Stimulated activated CD8-positive, alpha-beta memory T cell treated with anti-CD3 and anti-CD28 coated beads, Interleukin-4, amount 100 ng/mL, for 24 hours (primary cell): Measurements from ENCODE around the gene IPCEF1.
"Not testable (repeated sequence)": the region's sequence is repeated elsewhere in the genome, so short reads cannot be mapped to it uniquely, and the experiment has no call there.

Experiments
- DNase-seq: peaks from one replicate; pipeline ENCODE4 v3.0.0-alpha.2; 2020; ENCODE audit warnings: low read depth

Gene IPCEF1

DNA sequence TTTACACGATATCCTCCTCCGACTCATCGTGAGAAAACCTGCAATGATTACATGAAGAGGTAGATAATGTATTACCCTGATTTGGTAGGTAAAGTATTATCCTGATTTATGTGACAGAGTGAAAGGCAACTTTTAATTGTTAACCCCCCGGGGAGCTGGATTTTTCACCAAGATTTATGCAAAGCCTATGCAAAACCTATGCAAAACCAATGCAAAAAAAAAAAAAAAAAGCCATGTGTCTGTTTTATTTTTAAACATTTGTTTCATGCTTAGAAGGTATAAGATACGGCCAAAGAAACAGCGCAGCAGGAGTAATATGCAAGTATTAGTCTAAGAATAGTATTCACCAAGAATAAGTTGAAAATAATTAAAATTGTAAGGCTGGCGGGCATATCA, 109.9 kb downstream of the IPCEF1 start:
- DNase-seq: no peak

DNA sequence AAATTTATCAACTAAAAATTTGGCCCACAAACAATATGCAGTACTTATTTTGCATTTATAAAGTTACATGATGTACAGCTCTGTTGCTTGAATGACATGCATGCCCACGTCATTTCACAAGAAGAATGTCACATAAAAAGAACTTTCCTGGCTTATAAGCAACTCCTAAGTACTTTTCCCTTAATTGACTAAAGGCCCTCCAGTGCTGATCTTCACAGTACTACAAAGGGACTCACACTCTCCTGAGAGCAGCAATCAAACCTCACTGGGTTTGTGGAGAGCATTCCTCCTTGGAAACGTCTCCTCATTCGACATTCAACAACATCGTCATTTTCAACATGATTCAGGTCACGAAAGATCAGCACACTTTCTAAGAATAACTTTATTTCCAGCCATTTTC, 111.1 kb downstream of the IPCEF1 start:
- DNase-seq: no peak

DNA sequence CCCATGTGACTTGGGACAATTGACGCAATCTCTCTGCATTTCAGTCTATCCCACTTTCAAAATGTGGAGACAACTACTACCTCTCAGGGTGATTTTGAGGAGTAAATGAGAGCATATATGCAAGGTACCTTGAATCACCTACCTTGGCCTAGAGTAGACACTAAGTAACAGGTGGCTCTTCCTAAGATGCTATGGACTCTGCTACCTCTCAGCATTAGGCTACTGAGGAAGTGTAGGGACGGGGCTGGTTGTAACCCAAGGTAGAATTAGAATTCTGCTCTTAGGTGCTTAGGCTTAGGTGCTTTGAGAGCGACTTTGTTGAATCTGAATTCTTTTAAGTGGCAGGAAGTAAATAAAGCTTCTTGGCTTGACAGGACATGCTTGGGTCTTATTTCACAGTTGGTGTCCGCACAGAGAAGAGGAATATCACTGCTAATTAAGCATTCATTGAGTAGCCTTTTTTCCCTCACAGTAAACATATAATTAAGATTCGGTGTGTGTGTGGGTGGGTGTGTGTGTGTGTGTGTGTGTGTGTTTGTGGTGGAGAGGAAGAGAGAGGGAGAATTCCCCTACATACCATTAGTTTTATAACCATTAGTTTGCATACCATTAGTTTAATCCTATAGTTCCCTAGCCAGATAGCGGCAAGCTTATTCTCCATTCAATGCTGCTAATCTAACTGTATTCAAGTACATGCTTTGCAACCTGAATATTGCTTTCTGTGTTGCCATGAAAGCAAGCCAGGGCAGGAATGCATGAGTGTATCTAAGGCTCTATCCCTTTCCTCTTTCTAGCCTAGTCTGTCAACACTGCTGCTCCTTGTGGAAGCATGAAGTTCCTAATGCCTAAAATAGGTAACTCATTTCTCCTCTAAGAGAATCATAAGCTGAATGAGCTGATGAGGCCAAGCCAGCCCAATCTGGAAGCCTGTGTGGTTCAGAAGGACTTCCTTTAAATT, 112.5 kb downstream of the IPCEF1 start:
- DNase-seq: no peak

DNA sequence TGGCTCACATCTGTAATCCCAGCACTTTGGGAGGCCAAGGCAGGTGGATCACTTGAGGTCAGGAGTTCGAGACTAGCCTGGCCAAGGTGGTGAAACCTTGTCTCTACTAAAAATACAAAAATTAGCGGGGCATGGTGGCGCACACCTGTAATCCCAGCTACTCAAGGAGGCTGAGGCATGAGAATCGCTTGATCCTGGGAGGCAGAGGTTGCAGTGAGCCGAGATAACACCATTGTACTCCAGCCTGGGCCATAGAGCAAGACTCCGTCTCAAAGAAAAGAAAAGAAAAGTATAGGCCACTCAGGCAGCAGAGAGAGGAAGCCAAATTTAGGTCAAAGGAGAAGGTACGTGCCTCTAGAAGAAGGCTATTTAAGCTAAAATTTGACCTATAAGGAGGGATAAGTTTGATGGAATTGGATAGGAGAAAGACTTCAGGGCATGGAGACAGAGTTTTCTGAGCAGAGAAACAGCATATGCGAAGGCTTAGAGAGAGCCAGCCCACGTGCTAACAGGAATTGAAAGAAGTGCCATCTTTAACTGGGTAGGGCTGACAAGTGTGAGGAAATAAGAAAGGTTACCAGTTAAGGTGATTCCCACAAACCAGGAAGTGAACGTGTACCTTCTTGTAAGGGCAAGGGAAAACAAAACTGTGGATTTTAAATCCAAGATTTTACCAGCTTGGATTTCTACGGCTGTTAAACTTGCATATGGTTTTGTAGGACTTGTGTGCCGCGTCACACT, 113.8 kb downstream of the IPCEF1 start:
- DNase-seq: no peak

DNA sequence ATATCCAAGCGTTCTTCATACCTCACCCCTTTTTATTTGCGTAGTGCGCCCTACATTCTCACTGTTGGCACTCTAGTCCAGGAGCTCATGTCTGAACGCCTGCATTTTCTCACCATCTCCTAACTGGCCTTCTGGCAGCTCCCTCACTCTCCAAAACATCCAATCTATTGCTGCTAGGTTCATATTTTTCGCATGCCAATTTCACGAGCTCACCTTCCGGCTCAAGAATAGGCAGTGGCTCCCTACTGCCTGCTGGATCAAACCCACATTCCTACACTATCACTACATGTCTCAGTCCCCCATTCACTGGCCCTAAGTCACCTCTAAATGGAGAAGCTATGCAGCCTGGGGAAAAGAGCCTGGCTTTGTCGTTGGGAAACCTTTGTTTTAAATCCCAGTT, 115.0 kb downstream of the IPCEF1 start:
- no peak for DNase-seq

DNA sequence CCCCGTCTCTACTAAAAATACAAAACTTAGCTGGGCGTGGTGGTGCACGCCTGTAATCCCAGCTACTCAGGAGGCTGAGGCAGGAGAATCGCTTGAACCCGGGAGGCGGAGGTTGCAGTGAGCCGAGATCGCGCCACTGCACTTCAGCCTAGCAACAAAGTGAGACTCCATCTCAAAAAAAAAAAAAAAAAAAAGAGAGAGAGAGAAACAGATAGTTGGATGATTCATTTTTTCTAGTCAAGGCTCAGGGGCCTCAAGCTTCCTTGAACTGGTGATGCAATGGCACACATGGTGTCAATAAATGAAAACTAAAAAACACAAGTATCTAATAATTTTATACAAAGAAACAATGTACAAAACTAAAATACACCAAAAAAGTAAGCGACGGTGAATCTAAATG, 115.5 kb downstream of the IPCEF1 start:
- DNase-seq: not testable (repeated sequence)

DNA sequence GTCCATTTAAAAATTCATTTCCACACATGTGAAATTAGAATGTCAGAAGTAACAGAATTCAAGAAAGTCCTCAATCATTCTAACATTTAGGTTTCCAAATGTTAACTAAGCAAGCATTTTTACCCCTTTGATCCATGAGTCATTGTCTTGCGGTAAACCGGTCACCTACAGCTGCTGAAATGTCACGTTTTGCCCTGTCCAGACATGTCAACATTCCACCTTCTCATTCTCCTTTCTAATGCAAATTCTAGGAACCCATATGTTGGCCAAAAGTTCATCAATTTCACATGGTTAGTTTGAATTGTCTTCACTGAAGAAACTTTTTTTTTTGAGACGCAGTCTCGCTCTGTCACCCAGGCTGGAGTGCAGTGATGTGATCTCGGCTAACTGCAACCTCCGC, 117.2 kb downstream of the IPCEF1 start:
- DNase-seq: no peak

DNA sequence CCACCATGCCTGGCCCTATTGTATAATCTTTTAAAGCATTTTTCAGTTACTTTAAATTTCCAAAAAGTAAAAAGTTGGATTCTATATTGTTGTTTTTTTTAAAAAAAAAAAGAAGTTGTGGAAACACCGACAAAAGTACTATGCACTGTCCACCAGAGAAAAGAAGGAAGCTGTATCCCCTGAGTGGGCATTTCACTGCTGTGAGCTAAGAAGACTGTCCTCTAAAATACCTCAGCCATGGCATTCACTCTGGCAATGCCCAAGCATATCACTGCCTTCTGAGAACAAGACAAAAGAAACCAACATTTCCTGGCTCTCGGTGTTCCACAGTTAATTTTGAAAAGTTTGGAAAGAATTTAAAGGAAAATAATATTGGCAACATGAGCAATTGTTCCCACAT, 117.8 kb downstream of the IPCEF1 start:
- DNase-seq: no peak

DNA sequence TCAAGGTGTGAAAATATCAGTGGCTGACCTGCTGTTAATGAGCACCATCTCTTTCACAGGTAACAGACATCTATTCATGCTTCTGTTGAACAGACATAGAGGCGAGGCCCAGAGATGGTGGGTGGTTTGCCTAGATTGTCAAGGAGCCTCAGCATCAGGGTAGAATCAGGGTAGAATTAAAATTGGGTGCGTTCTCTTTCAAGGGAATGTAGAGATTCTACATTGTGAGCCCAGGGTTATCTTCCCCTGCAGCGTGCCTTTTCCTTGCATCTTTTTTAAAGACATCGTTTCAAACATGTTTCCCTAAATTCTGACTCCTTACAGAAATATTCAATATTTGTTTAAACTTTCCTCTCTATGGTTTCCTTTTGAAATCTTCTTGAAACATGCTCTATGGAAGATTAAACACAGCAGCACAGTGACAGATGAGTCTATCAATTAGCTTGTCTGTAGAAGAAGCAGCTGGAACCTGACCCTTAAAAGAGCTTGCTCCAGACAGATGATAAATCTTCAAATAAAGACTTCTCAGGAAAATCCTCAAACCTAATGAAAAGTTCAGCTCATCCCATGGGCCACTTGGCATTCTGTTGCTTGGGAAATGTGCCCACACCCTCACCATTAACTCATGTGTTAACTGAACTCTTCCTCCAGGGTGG, 119.8 kb downstream of the IPCEF1 start:
- no peak for DNase-seq

DNA sequence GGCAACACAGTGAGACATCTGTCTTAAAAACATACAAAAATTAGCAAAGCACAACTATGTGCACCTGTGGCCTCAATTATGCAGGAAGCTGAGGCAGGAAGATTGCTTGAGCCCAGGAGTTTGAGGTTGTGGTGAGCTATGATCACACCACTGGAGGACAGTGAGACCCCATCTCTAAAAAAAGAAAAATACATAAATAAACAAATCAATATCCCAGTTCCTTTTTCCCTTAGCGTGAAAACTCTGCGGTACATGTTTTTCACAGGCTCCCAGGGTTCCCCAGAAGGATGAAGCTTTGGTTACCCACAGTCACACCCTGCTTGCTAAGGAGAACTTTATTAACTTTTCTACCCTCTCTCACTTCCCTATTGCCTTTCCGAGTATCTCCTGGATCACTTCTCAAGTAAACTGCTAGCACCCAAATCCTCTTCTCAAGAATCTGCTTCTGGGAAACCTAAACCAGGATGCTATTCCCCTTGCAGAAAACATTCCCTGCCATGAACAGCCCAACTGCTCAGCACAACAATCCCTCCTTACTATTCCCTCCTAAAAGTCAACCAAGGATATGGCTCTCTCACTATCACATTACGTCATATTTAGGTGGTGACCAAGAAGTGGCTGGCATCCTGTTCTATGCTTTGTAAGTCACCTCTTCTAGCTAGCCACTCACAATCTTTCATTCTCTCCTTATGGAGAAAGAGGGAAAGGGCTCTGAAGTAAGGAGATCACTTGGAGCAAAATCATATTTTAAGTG, 122.4 kb downstream of the IPCEF1 start:
- no peak for DNase-seq

DNA sequence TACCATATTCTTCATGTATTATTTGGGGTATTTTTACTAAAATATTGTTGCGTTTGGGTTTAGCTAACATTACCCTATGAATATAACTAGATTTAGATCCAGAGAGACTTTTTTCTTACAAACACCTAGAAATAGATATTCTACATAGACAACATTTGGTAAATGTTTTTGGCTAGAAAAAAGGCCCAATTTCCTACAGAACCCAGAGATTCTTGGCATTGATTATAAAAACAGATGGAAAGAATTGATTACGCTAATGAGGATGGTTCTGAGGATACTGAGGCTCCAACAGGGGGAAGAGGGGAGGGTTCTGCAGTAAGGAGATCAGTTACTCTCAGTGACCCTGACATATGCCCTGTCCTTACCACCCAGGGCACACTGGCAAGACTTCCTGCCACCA, 123.2 kb downstream of the IPCEF1 start:
- no peak for DNase-seq

DNA sequence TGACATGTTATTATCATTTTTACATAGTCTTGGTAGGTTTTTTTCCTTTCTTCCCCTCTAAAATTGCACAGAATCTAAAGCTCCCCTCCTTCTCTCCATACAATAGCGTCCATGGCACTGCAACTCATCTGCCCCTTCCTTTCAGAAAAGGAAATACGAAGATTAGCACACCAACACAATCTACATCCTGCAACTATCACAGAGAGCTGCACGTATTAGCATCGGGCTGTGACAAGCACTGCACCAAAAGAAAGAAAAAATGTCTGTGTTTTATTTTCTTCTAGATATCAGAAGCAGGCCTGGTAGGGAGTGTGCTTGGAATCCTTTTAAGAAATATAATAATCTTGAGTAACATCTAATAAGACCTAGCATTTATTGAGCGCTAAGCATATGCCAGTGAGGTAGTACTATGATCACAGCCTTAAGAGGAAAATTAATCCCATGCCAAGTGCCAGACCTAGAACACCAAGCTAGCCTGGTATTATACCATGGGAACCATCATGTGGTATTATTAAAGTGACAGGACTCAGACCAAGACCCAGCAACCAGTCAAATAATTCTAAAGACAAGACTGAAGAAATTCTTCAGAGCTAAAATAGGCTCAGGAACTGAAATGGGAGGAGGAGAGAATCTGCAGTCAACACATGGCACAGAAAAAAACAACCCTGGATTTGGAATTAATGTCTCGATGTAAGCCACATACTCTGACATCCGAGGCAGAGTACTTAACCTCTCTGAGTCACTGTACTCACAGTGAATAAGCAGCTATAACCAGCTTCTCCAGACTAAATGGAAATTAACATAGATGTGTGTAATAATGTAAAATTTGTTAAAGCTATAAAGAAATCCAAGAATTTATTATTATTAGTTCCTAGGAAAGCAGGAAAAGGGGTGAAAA, 124.3 kb downstream of the IPCEF1 start:
- DNase-seq: no peak

DNA sequence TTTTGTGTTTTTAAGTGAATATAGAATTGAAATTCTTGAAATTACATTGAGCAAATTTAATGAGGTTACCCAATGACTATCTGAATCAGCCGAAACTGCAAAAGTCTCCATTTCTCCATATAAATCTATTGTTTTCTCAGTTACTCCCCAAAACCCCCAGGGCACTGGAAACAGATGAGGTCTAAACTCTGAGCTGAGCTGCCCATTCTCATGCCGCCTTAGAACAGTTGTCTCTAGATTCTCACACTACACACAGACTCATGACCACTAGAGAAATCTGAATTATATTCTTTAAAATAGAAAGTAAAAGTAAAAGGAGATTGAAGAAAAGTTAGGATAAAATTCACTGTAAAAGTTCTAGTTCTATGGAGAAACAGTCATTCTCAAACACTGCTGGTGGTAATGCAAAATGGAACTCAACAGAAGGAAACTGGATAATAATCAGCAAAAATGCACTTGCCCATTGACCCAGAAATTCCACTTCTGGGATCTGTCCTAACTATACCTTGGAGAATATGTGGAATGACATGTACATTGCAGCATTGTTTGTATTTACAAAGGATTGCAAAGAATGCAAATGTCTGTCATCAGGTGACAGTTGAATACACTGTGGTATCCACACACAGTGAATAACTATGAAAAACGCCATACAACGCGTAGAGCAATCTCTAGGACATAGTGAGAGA, 125.5 kb downstream of the IPCEF1 start:
- no peak for DNase-seq

DNA sequence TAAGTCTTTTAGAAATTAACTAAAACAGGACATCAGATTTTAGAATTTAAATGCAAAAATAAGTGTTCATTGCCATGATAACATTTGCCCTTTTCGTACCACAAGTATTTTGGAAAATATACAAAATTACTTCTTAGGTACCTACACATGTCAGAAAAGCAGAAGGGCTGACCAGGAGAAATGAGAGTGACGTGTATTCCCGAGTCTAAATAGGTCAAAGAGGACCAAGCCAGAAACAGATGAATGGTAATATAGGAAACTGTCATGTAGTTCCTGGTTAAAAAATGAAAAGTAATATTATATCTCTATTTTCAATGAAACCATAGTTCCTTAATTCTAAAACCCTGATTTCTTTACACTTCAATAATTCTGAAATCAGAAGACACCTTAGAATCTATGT, 126.2 kb downstream of the IPCEF1 start:
- DNase-seq: no peak

DNA sequence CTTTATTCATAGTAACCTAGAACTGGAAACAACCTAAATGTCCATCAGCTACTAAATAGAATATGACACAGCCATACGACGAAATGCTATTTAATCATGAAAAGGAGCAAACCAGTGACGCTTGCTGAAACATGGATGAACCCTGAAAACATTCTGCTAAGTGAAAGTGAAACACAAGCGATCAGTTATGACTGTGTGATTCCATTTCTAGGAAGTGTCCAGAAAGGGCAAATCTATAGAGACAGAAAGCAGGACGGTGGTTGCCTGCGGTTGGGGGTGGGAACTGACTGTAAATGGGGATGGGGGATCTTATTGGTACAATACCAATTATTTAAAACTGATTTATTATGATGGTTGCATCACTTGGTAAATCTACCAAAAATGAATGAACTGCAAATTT, 126.8 kb downstream of the IPCEF1 start:
- DNase-seq: peak; percentile 45

DNA sequence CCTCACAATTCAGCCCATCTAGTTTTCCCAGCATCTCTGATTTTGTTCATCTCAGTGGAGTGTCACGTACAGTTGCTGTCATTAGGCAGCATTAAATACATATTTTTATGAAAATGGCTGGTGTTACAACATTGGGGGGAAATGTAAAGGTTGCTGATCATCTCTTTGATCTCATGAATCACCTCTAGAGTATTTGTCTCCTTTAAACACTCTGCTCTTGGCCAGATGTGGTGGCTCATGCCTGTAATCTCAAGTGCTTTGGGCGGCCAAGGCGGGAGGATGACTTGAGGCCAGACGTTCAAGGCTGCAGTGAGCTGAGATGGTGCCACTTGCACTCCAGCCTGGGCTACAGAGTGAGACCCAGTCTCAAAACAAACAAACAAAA, 128.1 kb downstream of the IPCEF1 start:
- DNase-seq: no peak

DNA sequence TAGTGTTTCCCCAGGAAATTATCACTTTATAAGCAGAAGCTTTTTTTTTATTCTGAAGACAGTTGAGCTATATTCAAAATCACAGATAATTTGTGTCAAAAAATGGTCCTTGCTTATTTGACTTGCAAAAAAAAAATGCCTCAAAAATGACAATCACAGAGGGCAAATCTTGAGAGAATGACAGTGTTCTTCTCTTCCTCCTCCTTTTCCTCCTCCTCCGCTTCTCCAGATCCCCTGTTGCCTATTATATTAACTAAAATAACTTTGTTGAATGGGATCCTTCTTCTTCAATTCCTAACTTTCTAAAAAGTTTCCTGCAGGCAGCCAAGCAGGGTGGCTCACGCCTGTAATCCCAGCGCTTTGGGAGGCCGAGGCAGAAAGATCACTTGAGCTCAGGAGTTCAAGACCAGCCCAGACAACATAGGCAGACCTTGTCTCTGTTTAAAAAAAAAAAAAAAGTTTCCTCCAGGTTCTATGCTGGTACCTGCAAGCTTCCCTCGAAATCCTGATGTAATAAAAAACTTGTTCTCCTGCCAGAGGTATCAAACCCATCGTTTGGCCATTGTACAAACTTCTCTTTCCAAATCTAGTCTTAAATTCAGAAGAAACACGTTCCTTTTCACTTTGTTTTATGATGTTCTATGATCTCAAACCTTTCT, 128.6 kb downstream of the IPCEF1 start:
- DNase-seq: no peak

DNA sequence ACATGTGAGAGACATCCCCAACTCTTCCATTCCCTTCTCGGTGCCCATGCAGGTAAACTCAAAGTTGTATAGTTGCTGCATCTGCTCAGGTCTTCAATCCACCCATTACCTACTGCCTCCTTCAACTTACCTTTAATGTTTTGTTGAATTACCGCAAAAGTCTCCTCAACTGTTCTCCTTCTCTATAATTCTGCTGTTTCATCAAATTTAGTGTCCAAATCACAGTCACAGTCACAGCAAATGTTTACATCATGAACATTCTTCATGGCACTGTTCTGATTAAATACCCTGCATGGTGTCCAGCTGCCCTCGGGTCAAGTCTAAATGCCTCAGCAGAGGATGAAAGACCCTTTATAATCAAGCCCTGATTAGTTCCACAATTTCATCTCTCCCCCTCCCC, 130.1 kb downstream of the IPCEF1 start:
- no peak for DNase-seq

DNA sequence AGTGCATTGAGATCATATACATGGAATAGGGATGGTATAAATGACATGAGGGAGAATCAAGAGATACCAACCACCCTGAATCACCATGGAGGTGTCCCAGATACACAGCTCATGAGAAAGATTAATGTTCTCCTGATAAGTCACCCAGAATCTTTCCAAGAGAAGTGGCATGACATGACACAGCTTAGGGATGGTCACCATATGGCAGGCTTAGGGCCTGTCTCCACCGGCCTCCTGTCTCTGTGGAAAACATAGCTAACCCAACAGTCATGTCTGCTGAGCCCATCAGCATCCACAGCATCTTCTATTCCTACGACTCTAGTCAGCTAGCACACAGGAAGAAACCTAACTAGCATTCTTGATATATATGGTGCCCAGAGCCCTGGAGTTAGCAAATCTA, 133.3 kb downstream of the IPCEF1 start:
- no peak for DNase-seq

DNA sequence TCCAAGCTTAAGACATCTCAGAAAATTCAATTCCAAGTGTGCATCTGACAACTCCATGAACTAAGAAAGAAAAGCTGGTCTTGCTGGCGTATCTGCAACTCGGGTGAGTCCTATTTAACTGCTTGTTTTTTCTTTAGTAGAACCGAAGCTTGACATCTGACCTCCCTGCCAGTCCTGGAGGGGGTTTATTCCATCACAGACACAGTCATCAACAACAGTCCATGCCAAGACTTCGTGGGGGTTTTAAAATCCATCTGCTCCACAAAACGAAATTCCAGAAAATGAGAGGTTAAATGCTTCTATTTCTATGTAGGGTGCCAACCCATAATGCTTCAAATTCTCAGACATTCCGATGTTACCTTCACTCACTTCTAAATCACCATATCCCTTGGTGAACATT, 133.9 kb downstream of the IPCEF1 start:
- no peak for DNase-seq
